Measurements from ENCODE around the gene DCST2. TPM values are rescaled to one million over a fixed set of nuclear protein-coding genes. Genes with fewer than 3 reads are reported as not detected.

DCST2 gene
- polyA plus RNA-seq, 2 of the 4 experiments (the other 2 are of a cell fraction): 0.23 to 1.0 TPM

- Histone ChIP-seq H3K27ac (no peak overlapping the region), H3K4me3 (no peak overlapping the region), H3K4me2 (no peak overlapping the region), H3K9me3 (no peaks in the 10 kb centered on the region), H3K4me1 (peaks cover 17% of the 10 kb centered on the region)
- FAIRE-seq: no peak
- ChIA-PET POLR2A (interaction anchor here (1.2 kb wide), 1 partner anchor 88 kb away, joined by 3 read pairs; no protein-coding TSS in a partner anchor), CTCF (interaction anchor here (0.6 to 27.3 kb wide), 8 partner anchors 15 to 388 kb away, joined by 3 to 350 read pairs (median 4); partner anchors contain the start of gene EFNA3)
- WGBS (ENCODE audit: missing lambda C conversion rate): 82% methylated on average over 10 of the region's 13 CpGs
- TF ChIP-seq CHD2 (IDR thresholded peaks at IDR 0.05; ENCODE audit: low read length, partially characterized antibody) (no peak), HEYL (CRISPR knock-in tag; IDR thresholded peaks at IDR 0.05) (no peak), FOSB (CRISPR knock-in tag; IDR thresholded peaks at IDR 0.05) (no peak)
- ATAC-seq: no peak
- no peak for DNase-seq (ENCODE audit: low read depth in 1 of 2, low spot score in 1 of 2)
These were observed 24.2 kb upstream of the DCST2 start for GRCh38 chr1:155057788-155058211.

GRCh38 chr1:155057104-155057503 lies 23.5 kb upstream of the DCST2 start:
- TF ChIP-seq RFX5 (IDR thresholded peaks at IDR 0.05) (no peak), FOXS1 (CRISPR knock-in tag; IDR thresholded peaks at IDR 0.05) (no peak), CHD2 (IDR thresholded peaks at IDR 0.05; ENCODE audit: low read length, partially characterized antibody) (no peak), FOSB (CRISPR knock-in tag; IDR thresholded peaks at IDR 0.05) (no peak), NFE2L2 (conservative IDR thresholded peaks at IDR 0.05; ENCODE audit: low read length) (no peak), BHLHE40 (IDR thresholded peaks at IDR 0.05; ENCODE audit: low read depth, low read length) (no peak), HEYL (CRISPR knock-in tag; IDR thresholded peaks at IDR 0.05) (no peak), JUN (IDR thresholded peaks at IDR 0.05) (no peak), EP300 (IDR thresholded peaks at IDR 0.05) (no peak), RCOR1 (IDR thresholded peaks at IDR 0.05; ENCODE audit: low read depth, low read length) (no peak), KDM1A (IDR thresholded peaks at IDR 0.05; ENCODE audit: low read depth) (no peak), GATA3 (IDR thresholded peaks at IDR 0.05; ENCODE audit: borderline replicate concordance) (no peak), POLR2A (IDR thresholded peaks at IDR 0.05; ENCODE audit: low read length) (no peak), EHF (CRISPR knock-in tag; IDR thresholded peaks at IDR 0.05) (no peak), SMC3 (IDR thresholded peaks at IDR 0.05) (no peak)
- ChIA-PET CTCF (interaction anchor here (0.6 to 27.3 kb wide), 9 partner anchors 16 to 388 kb away, joined by 3 to 350 read pairs (median 5); partner anchors contain the start of gene EFNA3), POLR2A (interaction anchor here (0.5 to 1.2 kb wide), 2 partner anchors 72 to 87 kb away, joined by 3 read pairs; no protein-coding TSS in a partner anchor)
- FAIRE-seq (no peak), ATAC-seq (no peak), DNase-seq (ENCODE audit: low read depth in 1 of 2, low spot score in 1 of 2) (no peak)
- WGBS (ENCODE audit: missing lambda C conversion rate): 98% methylated on average over 8 of the region's 8 CpGs
- Histone ChIP-seq H3K4me2 (no peak overlapping the region), H3K9me3 (no peaks in the 10 kb centered on the region), H3K4me1 (peaks cover 17% of the 10 kb centered on the region), H3K4me3 (no peak overlapping the region), H3K27ac (no peak overlapping the region)

GRCh38 chr1:155053531-155054105 lies 20.0 kb upstream of the DCST2 start:
- FAIRE-seq (no peak), ATAC-seq (no peak), DNase-seq (ENCODE audit: low read depth in 1 of 2, low spot score in 1 of 2) (no peak)
- Histone ChIP-seq H3K4me2 (no peak overlapping the region), H3K4me3 (no peak overlapping the region), H3K27ac (no peak overlapping the region), H3K4me1 (peaks cover 22% of the 10 kb centered on the region), H3K9me3 (no peaks in the 10 kb centered on the region)
- 89% methylated on average over 7 of the region's 7 CpGs for WGBS (ENCODE audit: missing lambda C conversion rate)
- TF ChIP-seq RCOR1 (IDR thresholded peaks at IDR 0.05; ENCODE audit: low read depth, low read length) (no peak), MAZ (IDR thresholded peaks at IDR 0.05; ENCODE audit: borderline replicate concordance, low read depth, low read length) (no peak), KDM1A (IDR thresholded peaks at IDR 0.05; ENCODE audit: low read depth) (no peak), HOXA7 (CRISPR knock-in tag; IDR thresholded peaks at IDR 0.05) (no peak), HMGXB4 (CRISPR knock-in tag; IDR thresholded peaks at IDR 0.05; ENCODE audit: borderline replicate concordance) (no peak), GATA3 (IDR thresholded peaks at IDR 0.05; ENCODE audit: borderline replicate concordance) (no peak), PBX3 (IDR thresholded peaks at IDR 0.05) (no peak), KDM5A (IDR thresholded peaks at IDR 0.05) (no peak), ATOH8 (CRISPR knock-in tag; IDR thresholded peaks at IDR 0.05; ENCODE audit: low read depth) (no peak), BHLHE40 (IDR thresholded peaks at IDR 0.05; ENCODE audit: low read depth, low read length) (no peak), SMC3 (IDR thresholded peaks at IDR 0.05) (no peak), PHF8 (IDR thresholded peaks at IDR 0.05; ENCODE audit: borderline replicate concordance, low read depth) (no peak)
- POLR2A ChIA-PET: interaction anchor here (0.6 to 1.2 kb wide), 2 partner anchors 23 to 61 kb away, joined by 3 to 5 read pairs; partner anchors contain the start of gene LENEP
- CTCF ChIA-PET: interaction anchor here (1.4 to 27.3 kb wide), 4 partner anchors 8 to 38 kb away, joined by 4 to 350 read pairs (median 213); partner anchors contain the start of genes EFNA3 and EFNA4

All from A549 (cell line).